GM12878 (cell line): Measurements from ENCODE around the gene PTPN12. TPM values are rescaled to one million over a fixed set of nuclear protein-coding genes. Genes with fewer than 3 reads are reported as not detected.
A peak's percentile ranks its signal among the peaks of the same experiment; 100 is the strongest.

Experiments
- ATAC-seq: fragments of 200-7000 bp; cut with Tn5 transposase; 3 replicates; pipeline ENCODE4 v1.9.1; 2020; ENCODE audit warnings: mild to moderate bottlenecking, moderate library complexity
- BruUV-seq: library from RNA; stranded (reverse); fragments of 400-500 nt; replicated peaks from 2 replicates; lab custom pipeline; 2021; lab: Mats Ljungman, UMichigan
- CTCF ChIA-PET: fragments of 300-600 bp; sonication (Branson Sonifier 250); formaldehyde crosslinking; extraction: SDS; loops from one replicate; lab custom pipeline; 2021; ENCODE audit warnings: inconsistent platforms; lab: Yijun Ruan, JAX
- POLR2A ChIA-PET: fragments of 350-600 bp; formaldehyde crosslinking; extraction: SDS; loops from one replicate; lab custom pipeline; 2021; ENCODE audit warnings: inconsistent platforms; lab: Charles Lee
- RAD21 ChIA-PET: fragments of 300-600 bp; sonication (Branson Sonifier 250); formaldehyde crosslinking; loops from one replicate; lab custom pipeline; 2023; ENCODE audit warnings: antibody characterized with exemption; ENCODE audit not compliant: unreplicated experiment; lab: Charles Lee
- SMC1A ChIA-PET: fragments of 300-600 bp; sonication (Branson Sonifier 250); formaldehyde crosslinking; loops from one replicate; lab custom pipeline; 2023; ENCODE audit not compliant: unreplicated experiment, uncharacterized antibody; lab: Charles Lee
- DNase-seq: peaks from one replicate; pipeline ENCODE4 v3.0.0-alpha.2; 2011; ENCODE audit warnings: low read depth, low spot score
- FAIRE-seq: peaks from 3 replicates; lab custom pipeline; 2011; peaks lifted over from hg19 to GRCh38; lab: Jason Lieb, UNC
- H2AFZ ChIP-seq: 2 replicates; pipeline ENCODE4 v1.6.0; 2011; ENCODE audit warnings: low read depth, low read length, control low read depth; ENCODE audit not compliant: control insufficient read depth
- H3K27ac ChIP-seq: 2 replicates; pipeline ENCODE4 v1.5.1; 2011; ENCODE audit warnings: control low read depth; ENCODE audit not compliant: control insufficient read depth, insufficient read depth
- H3K27me3 ChIP-seq, 2 experiments: replicated peaks in 1 of 2; 2 replicates each; pipeline versions ENCODE4 v1.6.0 to v1.6.1; 2011; ENCODE audit warnings: low read length in 1 of 2; ENCODE audit not compliant: control insufficient read depth in 2 of 2, insufficient read depth in 2 of 2
- H3K36me3 ChIP-seq, 2 experiments: 2 replicates each; pipeline ENCODE4 v1.5.1; 2011; ENCODE audit warnings: low read length in 1 of 2; ENCODE audit not compliant: control insufficient read depth in 2 of 2, insufficient read depth in 2 of 2
- H3K4me1 ChIP-seq: 2 replicates; pipeline ENCODE4 v1.6.1; 2011; ENCODE audit warnings: mild to moderate bottlenecking, low read length, moderate library complexity, mixed read lengths; ENCODE audit not compliant: control insufficient read depth, insufficient read depth
- H3K4me2 ChIP-seq: 2 replicates; pipeline ENCODE4 v1.6.0; 2011; ENCODE audit warnings: control low read depth; ENCODE audit not compliant: control insufficient read depth, insufficient read depth
- H3K4me3 ChIP-seq: fragments of 200-600 bp; sonication (generic); 2 replicates; pipeline ENCODE4 v1.5.1; 2016
- H3K79me2 ChIP-seq: 2 replicates; pipeline ENCODE4 v1.6.0; 2011; ENCODE audit warnings: low read length; ENCODE audit not compliant: control insufficient read depth, insufficient read depth
- H3K9ac ChIP-seq: 2 replicates; pipeline ENCODE4 v1.8.0; 2011; ENCODE audit warnings: low read length, control low read depth, mixed read lengths; ENCODE audit not compliant: control insufficient read depth, insufficient read depth
- H3K9me3 ChIP-seq: replicated peaks from 3 replicates; pipeline ENCODE4 v1.5.1; 2011; ENCODE audit warnings: mild to moderate bottlenecking, low read length; ENCODE audit not compliant: control insufficient read depth, insufficient read depth
- H4K20me1 ChIP-seq: 2 replicates; pipeline ENCODE4 v1.6.0; 2011; ENCODE audit not compliant: control insufficient read depth, insufficient read depth
- BACH1 ChIP-seq: fragments of 450-650 bp; IDR thresholded peaks from 2 replicates; pipeline ENCODE4 v1.6.1; 2017; ENCODE audit warnings: mild to moderate bottlenecking, borderline replicate concordance
- CBX5 ChIP-seq: sonication (generic); IDR thresholded peaks from 2 replicates; pipeline ENCODE4 v1.6.1; 2016; ENCODE audit warnings: low read depth, moderate library complexity, mild to moderate bottlenecking, inconsistent platforms
- E4F1 ChIP-seq: fragments of 450-650 bp; IDR thresholded peaks from 2 replicates; pipeline ENCODE4 v1.6.1; 2018; ENCODE audit warnings: borderline replicate concordance, mild to moderate bottlenecking; ENCODE audit not compliant: partially characterized antibody
- IKZF1 ChIP-seq: fragments of 450-650 bp; conservative IDR thresholded peaks from 2 replicates; pipeline ENCODE4 v1.6.1; 2017; ENCODE audit warnings: antibody characterized with exemption, mild to moderate bottlenecking
- LARP7 ChIP-seq: fragments of 450-650 bp; IDR thresholded peaks from 2 replicates; pipeline ENCODE4 v1.6.1; 2017; ENCODE audit warnings: mild to moderate bottlenecking
- NFYB ChIP-seq: IDR thresholded peaks from 2 replicates; pipeline ENCODE4 v1.6.1; 2011; ENCODE audit warnings: low read depth, mild to moderate bottlenecking, low read length, improper control_type of control experiment, moderate library complexity; ENCODE audit not compliant: insufficient read depth
- NKRF ChIP-seq: fragments of 450-650 bp; conservative IDR thresholded peaks from 2 replicates; pipeline ENCODE4 v1.6.1; 2017; ENCODE audit warnings: mild to moderate bottlenecking, moderate library complexity
- NR2C2 ChIP-seq: IDR thresholded peaks from 2 replicates; pipeline ENCODE4 v1.6.1; 2011; ENCODE audit warnings: borderline replicate concordance, low read depth; ENCODE audit not compliant: control insufficient read depth, insufficient read length
- SMARCA5 ChIP-seq: fragments of 450-650 bp; IDR thresholded peaks from 2 replicates; pipeline ENCODE4 v1.6.1; 2017; ENCODE audit warnings: mild to moderate bottlenecking
- SUZ12 ChIP-seq: fragments of 200-600 bp; sonication (generic); IDR thresholded peaks from one replicate; pipeline ENCODE4 v1.6.1; 2018; ENCODE audit warnings: antibody characterized with exemption, mild to moderate bottlenecking; ENCODE audit not compliant: unreplicated experiment
- TAF1 ChIP-seq: IDR thresholded peaks from 2 replicates; pipeline ENCODE4 v1.6.1; 2011; ENCODE audit warnings: mild to moderate bottlenecking, low read depth, low read length, borderline replicate concordance
- WGBS: methylation state at CpG from one replicate; pipeline ENCODE4 v1.1.6; 2016; ENCODE audit warnings: low lambda C conversion rate; ENCODE audit not compliant: insufficient replicate concordance, insufficient coverage; ENCODE audit errors: missing lambda C conversion rate; 5-methylcytosine and 5-hydroxymethylcytosine counted together
- in situ Hi-C: fragments of 300-500 bp; cut with MboI; formaldehyde crosslinking; loops from 9 replicates; pipeline ENCODE4 v1.14.3; 2018; ENCODE audit warnings: mixed read lengths
- intact Hi-C: fragments of 100-400 bp; cut with micrococcal nuclease; formaldehyde crosslinking; loops from one replicate; pipeline ENCODE4 v1.14.2; 2022; ENCODE audit not compliant: unreplicated experiment
- polyA plus RNA-seq, 11 experiments: library from polyadenylated mRNA; depleted of rRNA in 4 of 11; unstranded in 6 of 11; stranded (reverse) in 5 of 11; fragments of >200 nt; fragmentation: Nextera tagmentation in 4 of 11; fragmentation: Illumina TruSeq in 1 of 11; extraction: Ambion mirVana in 4 of 11; extraction: Trizol in 1 of 11; gene quantifications; 1 replicate in 1 of 11; 2 replicates in 10 of 11; pipeline versions ENCODE4 v1.2.1 to v1.2.3, GENCODE V29; 2011 to 2016; ENCODE audit warnings: inconsistent platforms in 2 of 11, missing spikeins in 2 of 11, low read depth in 1 of 11
- total RNA-seq, 4 experiments: library from RNA; depleted of rRNA in 3 of 4; stranded (reverse); fragments of >200 nt in 3 of 4; fragmentation: Illumina TruSeq in 1 of 4; extraction: Trizol in 1 of 4; gene quantifications; 2 replicates each; pipeline versions ENCODE4 v1.2.1 to v1.2.3, GENCODE V29; 2013 to 2021
- TF ChIP-seq, protein P1 (sequence below): IDR thresholded peaks from 2 replicates; pipeline ENCODE4 v1.6.1; 2011; ENCODE audit warnings: low read depth, mild to moderate bottlenecking, low read length, moderate library complexity, borderline replicate concordance; ENCODE audit errors: extremely low read depth
- TF ChIP-seq, protein P2 (sequence below): fragments of 450-650 bp; IDR thresholded peaks from 2 replicates; pipeline ENCODE4 v1.6.1; 2017; ENCODE audit warnings: low read depth, mild to moderate bottlenecking, moderate library complexity

PTPN12 gene
- total and polyA plus RNA-seq, 10 of the 15 experiments (the other 5 are each of a cell fraction or from before 2014, with no cell fraction given) = 6.6 to 52.9 (median 17.4) TPM

DNA sequence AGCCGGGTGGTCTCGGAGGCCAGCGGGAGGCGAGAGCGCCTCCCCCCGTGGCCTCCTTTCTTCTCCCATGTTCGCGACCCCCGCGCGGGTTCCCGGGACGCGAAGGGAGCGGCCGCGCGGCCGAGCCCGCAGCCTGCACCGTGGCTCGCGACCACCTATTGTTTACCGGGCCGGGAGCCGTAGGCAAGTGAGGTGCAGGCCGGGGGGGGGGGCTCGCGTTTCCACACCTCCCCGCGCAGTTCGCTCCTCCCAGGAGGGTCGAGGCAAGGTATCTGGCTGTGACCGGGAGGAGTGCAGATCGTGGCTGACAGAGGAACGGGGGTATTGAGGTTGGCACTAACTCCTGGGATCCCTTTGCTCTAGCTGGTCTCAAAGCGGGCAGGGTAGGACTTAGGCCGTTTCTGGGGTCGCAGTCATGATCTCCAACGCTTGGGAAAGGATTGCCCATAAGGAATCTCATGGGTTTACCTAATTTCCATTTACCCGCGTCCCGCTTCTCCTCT lies 734 bp downstream of the PTPN12 start:
- Histone ChIP-seq H3K79me2 (peaks cover 52% of the 10 kb centered on the region), H3K9ac (peak overlapping the region; percentile 89), H3K4me2 (peak overlapping the region; percentile 72), H4K20me1 (no peaks in the 10 kb centered on the region), H3K27ac (peak overlapping the region; percentile 83), H3K4me1 (peaks cover 3% of the 10 kb centered on the region; the same call in 1 of the 2 replicates), H3K36me3 (no peaks in the 10 kb centered on the region), H3K4me3 (peak overlapping the region; percentile 90), H2AFZ (peak overlapping the region; percentile 73), H3K27me3 (no peaks in the 10 kb centered on the region), H3K9me3 (no peaks in the 10 kb centered on the region)
- ChIA-PET SMC1A (interaction anchor here (1.1 to 1.6 kb wide), 3 partner anchors 52 to 124 kb away, joined by 3 to 6 read pairs (median 3); no protein-coding TSS in a partner anchor), POLR2A (no interaction called here), RAD21 (interaction anchor here (0.5 to 2.8 kb wide), 5 partner anchors 11 to 369 kb away, joined by 3 to 14 read pairs (median 3); no protein-coding TSS in a partner anchor), CTCF (no interaction called here)
- intact Hi-C loops (loop anchor here (2.0 to 5.0 kb wide), 3 partner anchors 76 to 186 kb away; no protein-coding TSS in a partner anchor), in situ Hi-C loops (no loop called here)
- no peak for FAIRE-seq
- no peak for DNase-seq
- ATAC-seq = peak; percentile 38
- WGBS = 0% methylated on average over 43 of the region's 43 CpGs
- no TSS peak for BruUV-seq
- 0 out of 2 replicates have a peak, but pooled peaks have one; percentile 25 for TF ChIP-seq SMARCA5
- no peak for TF ChIP-seq NR2C2
- no peak for TF ChIP-seq E4F1
- no peak for TF ChIP-seq CBX5
- peak; percentile 43; the same call in 1 of the 2 replicates for TF ChIP-seq LARP7
- no peak for TF ChIP-seq NFYB
- peak; percentile 59; the same call in 1 of the 2 replicates for TF ChIP-seq BACH1
- TF ChIP-seq TAF1 = no peak
- TF ChIP-seq SUZ12 = no peak
- TF ChIP-seq IKZF1 = peak; percentile 48
- TF ChIP-seq, protein P1, sequence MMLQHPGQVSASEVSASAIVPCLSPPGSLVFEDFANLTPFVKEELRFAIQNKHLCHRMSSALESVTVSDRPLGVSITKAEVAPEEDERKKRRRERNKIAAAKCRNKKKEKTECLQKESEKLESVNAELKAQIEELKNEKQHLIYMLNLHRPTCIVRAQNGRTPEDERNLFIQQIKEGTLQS = no peak
- TF ChIP-seq, protein P2, sequence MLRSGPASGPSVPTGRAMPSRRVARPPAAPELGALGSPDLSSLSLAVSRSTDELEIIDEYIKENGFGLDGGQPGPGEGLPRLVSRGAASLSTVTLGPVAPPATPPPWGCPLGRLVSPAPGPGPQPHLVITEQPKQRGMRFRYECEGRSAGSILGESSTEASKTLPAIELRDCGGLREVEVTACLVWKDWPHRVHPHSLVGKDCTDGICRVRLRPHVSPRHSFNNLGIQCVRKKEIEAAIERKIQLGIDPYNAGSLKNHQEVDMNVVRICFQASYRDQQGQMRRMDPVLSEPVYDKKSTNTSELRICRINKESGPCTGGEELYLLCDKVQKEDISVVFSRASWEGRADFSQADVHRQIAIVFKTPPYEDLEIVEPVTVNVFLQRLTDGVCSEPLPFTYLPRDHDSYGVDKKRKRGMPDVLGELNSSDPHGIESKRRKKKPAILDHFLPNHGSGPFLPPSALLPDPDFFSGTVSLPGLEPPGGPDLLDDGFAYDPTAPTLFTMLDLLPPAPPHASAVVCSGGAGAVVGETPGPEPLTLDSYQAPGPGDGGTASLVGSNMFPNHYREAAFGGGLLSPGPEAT = no peak
- 0 out of 2 replicates have a peak, but pooled peaks have one; percentile 38 for TF ChIP-seq NKRF
